Measurements from ENCODE around the gene ABHD16A.

Gene ABHD16A

DNA sequence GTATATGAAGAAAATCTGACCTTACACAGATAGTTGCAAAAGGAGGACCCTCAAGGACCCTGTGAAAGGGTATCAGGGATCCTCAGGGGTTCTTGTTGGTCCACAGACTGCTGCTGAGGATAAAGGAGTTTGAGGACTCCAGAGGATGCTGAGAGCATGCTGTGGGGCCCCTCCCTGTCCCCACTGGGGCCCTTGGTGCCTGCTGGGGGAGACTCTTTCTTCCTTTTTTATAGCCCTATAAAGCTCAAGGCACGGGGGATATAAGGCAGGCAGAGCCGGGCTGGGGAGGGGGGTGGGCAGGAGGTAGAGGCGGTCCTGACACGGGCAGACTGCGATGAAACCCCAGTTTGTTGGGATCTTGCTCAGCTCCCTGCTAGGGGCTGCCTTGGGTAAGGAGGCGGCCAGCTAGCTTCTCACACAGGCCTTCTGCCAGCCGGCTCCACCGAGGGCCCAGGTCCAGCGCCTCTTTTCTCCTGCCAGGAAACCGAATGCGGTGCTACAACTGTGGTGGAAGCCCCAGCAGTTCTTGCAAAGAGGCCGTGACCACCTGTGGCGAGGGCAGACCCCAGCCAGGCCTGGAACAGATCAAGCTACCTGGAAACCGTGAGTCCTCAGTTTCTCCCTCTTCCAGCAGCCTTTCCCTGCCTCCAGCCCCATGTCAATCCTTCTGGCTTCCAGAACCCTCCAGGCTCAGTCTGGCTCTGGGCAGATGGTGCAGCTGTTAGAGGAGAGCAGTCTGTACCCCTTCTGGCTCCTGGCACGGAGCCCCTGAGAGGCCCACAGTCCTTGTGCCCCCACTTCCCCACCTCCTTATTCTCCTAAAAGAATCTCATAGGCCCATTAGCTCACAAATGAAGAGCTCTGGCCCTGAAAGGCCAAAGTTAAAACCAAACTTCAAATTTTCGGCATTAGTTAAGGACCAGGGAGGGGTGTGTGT, 12.2 kb upstream of the ABHD16A start, which contains the start of gene LY6G6D:
Gene LY6G6D (plus strand): TSS at position 327 of the 937 bp plus-strand sequence. CDS start 8 bp downstream, at position 335.
- TF ChIP-seq CSDC2 (CRISPR knock-in tag; IDR thresholded peaks at IDR 0.05) (no peak), ZNF70 (CRISPR knock-in tag; IDR thresholded peaks at IDR 0.05) (no peak), GLIS3 (CRISPR knock-in tag; IDR thresholded peaks at IDR 0.05) (no peak), ZFP3 (CRISPR knock-in tag; IDR thresholded peaks at IDR 0.05) (no peak), RARB (CRISPR knock-in tag; IDR thresholded peaks at IDR 0.05) (no peak), TCF4 (CRISPR knock-in tag; IDR thresholded peaks at IDR 0.05; ENCODE audit: borderline replicate concordance) (no peak), ZFP30 (CRISPR knock-in tag; IDR thresholded peaks at IDR 0.05) (no peak)
- TF ChIP-seq, protein P1, sequence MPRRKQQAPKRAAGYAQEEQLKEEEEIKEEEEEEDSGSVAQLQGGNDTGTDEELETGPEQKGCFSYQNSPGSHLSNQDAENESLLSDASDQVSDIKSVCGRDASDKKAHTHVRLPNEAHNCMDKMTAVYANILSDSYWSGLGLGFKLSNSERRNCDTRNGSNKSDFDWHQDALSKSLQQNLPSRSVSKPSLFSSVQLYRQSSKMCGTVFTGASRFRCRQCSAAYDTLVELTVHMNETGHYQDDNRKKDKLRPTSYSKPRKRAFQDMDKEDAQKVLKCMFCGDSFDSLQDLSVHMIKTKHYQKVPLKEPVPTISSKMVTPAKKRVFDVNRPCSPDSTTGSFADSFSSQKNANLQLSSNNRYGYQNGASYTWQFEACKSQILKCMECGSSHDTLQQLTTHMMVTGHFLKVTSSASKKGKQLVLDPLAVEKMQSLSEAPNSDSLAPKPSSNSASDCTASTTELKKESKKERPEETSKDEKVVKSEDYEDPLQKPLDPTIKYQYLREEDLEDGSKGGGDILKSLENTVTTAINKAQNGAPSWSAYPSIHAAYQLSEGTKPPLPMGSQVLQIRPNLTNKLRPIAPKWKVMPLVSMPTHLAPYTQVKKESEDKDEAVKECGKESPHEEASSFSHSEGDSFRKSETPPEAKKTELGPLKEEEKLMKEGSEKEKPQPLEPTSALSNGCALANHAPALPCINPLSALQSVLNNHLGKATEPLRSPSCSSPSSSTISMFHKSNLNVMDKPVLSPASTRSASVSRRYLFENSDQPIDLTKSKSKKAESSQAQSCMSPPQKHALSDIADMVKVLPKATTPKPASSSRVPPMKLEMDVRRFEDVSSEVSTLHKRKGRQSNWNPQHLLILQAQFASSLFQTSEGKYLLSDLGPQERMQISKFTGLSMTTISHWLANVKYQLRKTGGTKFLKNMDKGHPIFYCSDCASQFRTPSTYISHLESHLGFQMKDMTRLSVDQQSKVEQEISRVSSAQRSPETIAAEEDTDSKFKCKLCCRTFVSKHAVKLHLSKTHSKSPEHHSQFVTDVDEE (CRISPR knock-in tag; IDR thresholded peaks at IDR 0.05), result no peak
- TF ChIP-seq, protein P2, sequence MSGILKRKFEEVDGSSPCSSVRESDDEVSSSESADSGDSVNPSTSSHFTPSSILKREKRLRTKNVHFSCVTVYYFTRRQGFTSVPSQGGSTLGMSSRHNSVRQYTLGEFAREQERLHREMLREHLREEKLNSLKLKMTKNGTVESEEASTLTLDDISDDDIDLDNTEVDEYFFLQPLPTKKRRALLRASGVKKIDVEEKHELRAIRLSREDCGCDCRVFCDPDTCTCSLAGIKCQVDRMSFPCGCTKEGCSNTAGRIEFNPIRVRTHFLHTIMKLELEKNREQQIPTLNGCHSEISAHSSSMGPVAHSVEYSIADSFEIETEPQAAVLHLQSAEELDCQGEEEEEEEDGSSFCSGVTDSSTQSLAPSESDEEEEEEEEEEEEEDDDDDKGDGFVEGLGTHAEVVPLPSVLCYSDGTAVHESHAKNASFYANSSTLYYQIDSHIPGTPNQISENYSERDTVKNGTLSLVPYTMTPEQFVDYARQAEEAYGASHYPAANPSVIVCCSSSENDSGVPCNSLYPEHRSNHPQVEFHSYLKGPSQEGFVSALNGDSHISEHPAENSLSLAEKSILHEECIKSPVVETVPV (CRISPR knock-in tag; IDR thresholded peaks at IDR 0.05), result no peak
- ATAC-seq, result no peak

DNA sequence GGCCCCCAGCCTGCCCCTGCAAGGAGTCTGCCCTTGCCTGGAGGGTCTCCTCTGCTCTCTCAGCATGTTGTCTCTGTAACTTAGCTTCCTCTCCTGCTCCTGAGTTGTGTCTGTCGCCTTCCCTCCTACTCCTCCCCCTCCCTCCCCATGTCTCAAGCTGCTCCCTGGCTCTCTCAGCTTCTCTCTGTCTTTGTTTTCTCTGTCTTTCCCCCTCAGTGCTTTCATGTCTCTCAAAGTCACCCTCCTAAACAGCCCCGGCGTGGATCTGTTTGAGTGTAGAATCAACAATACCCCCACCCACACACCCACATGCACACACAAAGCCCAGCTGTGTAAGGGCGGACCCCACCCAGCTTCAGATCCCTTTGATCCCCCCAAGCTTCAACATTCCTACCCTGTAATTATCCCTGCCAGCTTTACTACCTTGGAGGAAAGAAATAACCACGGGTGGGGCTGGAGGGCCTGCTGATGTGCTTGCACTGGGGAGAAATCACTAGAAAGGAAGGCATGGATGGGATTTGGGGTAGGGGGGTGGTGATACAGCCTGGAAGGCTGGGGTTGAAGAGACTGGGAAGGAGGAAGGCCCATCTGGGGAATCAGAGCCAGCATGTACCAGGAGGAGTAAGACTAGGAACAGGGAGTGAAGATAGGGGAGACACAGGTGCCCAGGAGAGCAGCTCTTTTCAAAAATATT, 11.0 kb upstream of the ABHD16A start:
- no peak for ATAC-seq

DNA sequence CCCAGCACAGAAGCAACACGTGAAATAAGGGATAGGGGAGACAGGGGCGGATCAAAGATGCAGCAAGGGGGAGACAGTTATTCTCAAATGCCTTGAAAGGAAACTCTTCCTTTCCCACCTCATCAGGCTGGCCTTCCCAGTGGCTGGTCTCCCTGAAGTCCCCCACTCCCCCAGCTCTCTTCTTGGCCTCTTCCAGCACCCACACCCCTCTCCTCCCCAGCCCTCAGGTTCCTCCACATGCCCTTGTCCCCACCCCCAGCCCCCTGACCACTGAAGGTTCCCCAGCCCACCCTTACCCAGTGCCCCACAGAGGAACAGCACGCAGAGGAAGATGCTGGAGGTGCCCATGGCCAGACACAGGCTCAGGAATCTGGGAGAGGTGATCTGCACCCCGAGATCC, 10.3 kb upstream of the ABHD16A start:
- ATAC-seq, result no peak
- TF ChIP-seq ZNF565 (CRISPR knock-in tag; conservative IDR thresholded peaks at IDR 0.05; ENCODE audit: low read depth) (no peak), ZNF8 (CRISPR knock-in tag; IDR thresholded peaks at IDR 0.05) (no peak), OSR1 (CRISPR knock-in tag; IDR thresholded peaks at IDR 0.05) (no peak), SNAI2 (CRISPR knock-in tag; IDR thresholded peaks at IDR 0.05) (no peak), ZFP30 (CRISPR knock-in tag; IDR thresholded peaks at IDR 0.05) (no peak), PPARA (CRISPR knock-in tag; IDR thresholded peaks at IDR 0.05; ENCODE audit: borderline replicate concordance) (no peak), ARNTL (CRISPR knock-in tag; IDR thresholded peaks at IDR 0.05; ENCODE audit: borderline replicate concordance, low read depth) (no peak), ISL1 (CRISPR knock-in tag; IDR thresholded peaks at IDR 0.05) (no peak), BACH2 (CRISPR knock-in tag; IDR thresholded peaks at IDR 0.05; ENCODE audit: borderline replicate concordance) (no peak), ESRRG (CRISPR knock-in tag; IDR thresholded peaks at IDR 0.05) (no peak)
- TF ChIP-seq, protein P3, sequence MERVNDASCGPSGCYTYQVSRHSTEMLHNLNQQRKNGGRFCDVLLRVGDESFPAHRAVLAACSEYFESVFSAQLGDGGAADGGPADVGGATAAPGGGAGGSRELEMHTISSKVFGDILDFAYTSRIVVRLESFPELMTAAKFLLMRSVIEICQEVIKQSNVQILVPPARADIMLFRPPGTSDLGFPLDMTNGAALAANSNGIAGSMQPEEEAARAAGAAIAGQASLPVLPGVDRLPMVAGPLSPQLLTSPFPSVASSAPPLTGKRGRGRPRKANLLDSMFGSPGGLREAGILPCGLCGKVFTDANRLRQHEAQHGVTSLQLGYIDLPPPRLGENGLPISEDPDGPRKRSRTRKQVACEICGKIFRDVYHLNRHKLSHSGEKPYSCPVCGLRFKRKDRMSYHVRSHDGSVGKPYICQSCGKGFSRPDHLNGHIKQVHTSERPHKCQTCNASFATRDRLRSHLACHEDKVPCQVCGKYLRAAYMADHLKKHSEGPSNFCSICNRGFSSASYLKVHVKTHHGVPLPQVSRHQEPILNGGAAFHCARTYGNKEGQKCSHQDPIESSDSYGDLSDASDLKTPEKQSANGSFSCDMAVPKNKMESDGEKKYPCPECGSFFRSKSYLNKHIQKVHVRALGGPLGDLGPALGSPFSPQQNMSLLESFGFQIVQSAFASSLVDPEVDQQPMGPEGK (CRISPR knock-in tag; IDR thresholded peaks at IDR 0.05; ENCODE audit: borderline replicate concordance), result no peak

More for the DNA sequence above, 11.0 kb upstream of the ABHD16A start:
- TF ChIP-seq ZC3H10 (CRISPR knock-in tag; IDR thresholded peaks at IDR 0.05) (no peak), ZFP30 (CRISPR knock-in tag; IDR thresholded peaks at IDR 0.05) (no peak), ZNF70 (CRISPR knock-in tag; IDR thresholded peaks at IDR 0.05) (no peak), OSR1 (CRISPR knock-in tag; IDR thresholded peaks at IDR 0.05) (no peak), RARB (CRISPR knock-in tag; IDR thresholded peaks at IDR 0.05) (no peak), ZNF565 (CRISPR knock-in tag; conservative IDR thresholded peaks at IDR 0.05; ENCODE audit: low read depth) (no peak), TOX (CRISPR knock-in tag; IDR thresholded peaks at IDR 0.05; ENCODE audit: borderline replicate concordance) (no peak), SNAI2 (CRISPR knock-in tag; IDR thresholded peaks at IDR 0.05) (no peak), ZNF8 (CRISPR knock-in tag; IDR thresholded peaks at IDR 0.05) (no peak), ISL1 (CRISPR knock-in tag; IDR thresholded peaks at IDR 0.05) (no peak)
- TF ChIP-seq, protein P4, sequence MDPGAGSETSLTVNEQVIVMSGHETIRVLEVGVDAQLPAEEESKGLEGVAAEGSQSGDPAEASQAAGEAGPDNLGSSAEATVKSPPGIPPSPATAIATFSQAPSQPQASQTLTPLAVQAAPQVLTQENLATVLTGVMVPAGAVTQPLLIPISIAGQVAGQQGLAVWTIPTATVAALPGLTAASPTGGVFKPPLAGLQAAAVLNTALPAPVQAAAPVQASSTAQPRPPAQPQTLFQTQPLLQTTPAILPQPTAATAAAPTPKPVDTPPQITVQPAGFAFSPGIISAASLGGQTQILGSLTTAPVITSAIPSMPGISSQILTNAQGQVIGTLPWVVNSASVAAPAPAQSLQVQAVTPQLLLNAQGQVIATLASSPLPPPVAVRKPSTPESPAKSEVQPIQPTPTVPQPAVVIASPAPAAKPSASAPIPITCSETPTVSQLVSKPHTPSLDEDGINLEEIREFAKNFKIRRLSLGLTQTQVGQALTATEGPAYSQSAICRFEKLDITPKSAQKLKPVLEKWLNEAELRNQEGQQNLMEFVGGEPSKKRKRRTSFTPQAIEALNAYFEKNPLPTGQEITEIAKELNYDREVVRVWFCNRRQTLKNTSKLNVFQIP (CRISPR knock-in tag; IDR thresholded peaks at IDR 0.05; ENCODE audit: borderline replicate concordance, low read depth), result no peak
- TF ChIP-seq, protein P2 (CRISPR knock-in tag; IDR thresholded peaks at IDR 0.05), result no peak
- TF ChIP-seq, protein P5, sequence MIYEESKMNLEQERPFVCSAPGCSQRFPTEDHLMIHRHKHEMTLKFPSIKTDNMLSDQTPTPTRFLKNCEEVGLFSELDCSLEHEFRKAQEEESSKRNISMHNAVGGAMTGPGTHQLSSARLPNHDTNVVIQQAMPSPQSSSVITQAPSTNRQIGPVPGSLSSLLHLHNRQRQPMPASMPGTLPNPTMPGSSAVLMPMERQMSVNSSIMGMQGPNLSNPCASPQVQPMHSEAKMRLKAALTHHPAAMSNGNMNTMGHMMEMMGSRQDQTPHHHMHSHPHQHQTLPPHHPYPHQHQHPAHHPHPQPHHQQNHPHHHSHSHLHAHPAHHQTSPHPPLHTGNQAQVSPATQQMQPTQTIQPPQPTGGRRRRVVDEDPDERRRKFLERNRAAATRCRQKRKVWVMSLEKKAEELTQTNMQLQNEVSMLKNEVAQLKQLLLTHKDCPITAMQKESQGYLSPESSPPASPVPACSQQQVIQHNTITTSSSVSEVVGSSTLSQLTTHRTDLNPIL (CRISPR knock-in tag; IDR thresholded peaks at IDR 0.05; ENCODE audit: low read depth), result no peak
